Keratinocyte (primary cell): Measurements from ENCODE around the gene OAT.

Experiments
- EZH2 ChIP-seq: IDR thresholded peaks from one replicate; pipeline ENCODE4 v1.6.1; 2012; ENCODE audit warnings: inconsistent platforms, mild to moderate bottlenecking, low read length, moderate library complexity
- TF ChIP-seq, protein P1 (sequence below), 3 experiments: IDR thresholded peaks in 1 of 3; conservative IDR thresholded peaks in 1 of 3; optimal IDR thresholded peaks in 1 of 3; 2 replicates in 2 of 3; 3 replicates in 1 of 3; pipeline versions ENCODE3 to v1.5.1; 2011; ENCODE audit warnings: low read length in 3 of 3, mild to moderate bottlenecking in 3 of 3, moderate library complexity in 2 of 3, control low read depth in 1 of 3, inconsistent platforms in 1 of 3; ENCODE audit not compliant: insufficient read depth in 2 of 3; ENCODE audit errors: extremely low read depth in 1 of 3

DNA sequence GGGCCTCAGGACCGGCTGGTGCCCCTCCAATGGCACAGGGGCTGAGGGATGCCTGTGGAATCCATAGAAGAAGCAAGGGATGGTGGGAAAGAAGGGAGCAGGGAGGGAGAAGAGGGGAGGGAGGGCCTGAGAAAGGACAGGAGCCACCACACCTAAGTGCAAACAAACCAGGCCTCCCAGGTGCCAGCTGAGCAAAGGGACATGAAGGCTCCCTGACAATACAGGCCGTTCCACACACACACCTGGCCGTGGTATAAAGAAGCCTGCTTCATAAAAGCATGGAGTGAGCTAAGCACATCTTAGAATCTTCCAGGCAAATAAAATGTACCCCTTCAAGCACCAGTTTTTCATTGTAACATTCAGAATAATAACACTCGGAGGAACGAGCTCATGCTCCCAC lies 54.0 kb downstream of the OAT start:
- TF ChIP-seq, protein P1, sequence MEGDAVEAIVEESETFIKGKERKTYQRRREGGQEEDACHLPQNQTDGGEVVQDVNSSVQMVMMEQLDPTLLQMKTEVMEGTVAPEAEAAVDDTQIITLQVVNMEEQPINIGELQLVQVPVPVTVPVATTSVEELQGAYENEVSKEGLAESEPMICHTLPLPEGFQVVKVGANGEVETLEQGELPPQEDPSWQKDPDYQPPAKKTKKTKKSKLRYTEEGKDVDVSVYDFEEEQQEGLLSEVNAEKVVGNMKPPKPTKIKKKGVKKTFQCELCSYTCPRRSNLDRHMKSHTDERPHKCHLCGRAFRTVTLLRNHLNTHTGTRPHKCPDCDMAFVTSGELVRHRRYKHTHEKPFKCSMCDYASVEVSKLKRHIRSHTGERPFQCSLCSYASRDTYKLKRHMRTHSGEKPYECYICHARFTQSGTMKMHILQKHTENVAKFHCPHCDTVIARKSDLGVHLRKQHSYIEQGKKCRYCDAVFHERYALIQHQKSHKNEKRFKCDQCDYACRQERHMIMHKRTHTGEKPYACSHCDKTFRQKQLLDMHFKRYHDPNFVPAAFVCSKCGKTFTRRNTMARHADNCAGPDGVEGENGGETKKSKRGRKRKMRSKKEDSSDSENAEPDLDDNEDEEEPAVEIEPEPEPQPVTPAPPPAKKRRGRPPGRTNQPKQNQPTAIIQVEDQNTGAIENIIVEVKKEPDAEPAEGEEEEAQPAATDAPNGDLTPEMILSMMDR (optimal IDR thresholded peaks at IDR 0.05 in 1 of 3, IDR thresholded peaks at IDR 0.05 in 1 of 3, conservative IDR thresholded peaks at IDR 0.05 in 1 of 3; ENCODE audit: extremely low read depth in 1 of 3, insufficient read depth in 2 of 3, low read length in 3 of 3), result no peak
- no peak for TF ChIP-seq EZH2
